ENCODE results near the gene GPC3. TPM values are rescaled to one million over a fixed set of nuclear protein-coding genes. Genes with fewer than 3 reads are reported as not detected.

GPC3 gene
- total RNA-seq, 1 experiment from 2014 or later: 233 TPM

GRCh38 chrX:133538148-133538547 is 447.2 kb downstream of the GPC3 start:
- Histone ChIP-seq H3K9me3 (no peaks in the 10 kb centered on the region), H3K36me3 (ENCODE audit: control insufficient read depth, insufficient read depth, low read length) (peaks cover 1% of the 10 kb centered on the region), H3K27me3 (replicated peaks; ENCODE audit: control insufficient read depth, insufficient read depth, low read length) (no peaks in the 10 kb centered on the region), H3K4me3 (ENCODE audit: low read depth, low read length) (no peak overlapping the region), H3K4me1 (no peaks in the 10 kb centered on the region)
- ChIA-PET POLR2A (no interaction called here), CTCF (no interaction called here)
- no TSS peak for BruUV-seq (replicated peaks)
- Mint-ChIP-seq H3K27ac (ENCODE audit: unreplicated experiment) (no peak overlapping the region), H3K4me3 (ENCODE audit: unreplicated experiment) (no peak overlapping the region), H3K36me3 (ENCODE audit: insufficient read depth, unreplicated experiment) (peaks cover 18% of the 10 kb centered on the region), H3K4me1 (ENCODE audit: low read depth, unreplicated experiment) (no peaks in the 10 kb centered on the region), H3K9me3 (ENCODE audit: unreplicated experiment) (no peaks in the 10 kb centered on the region), H3K27me3 (ENCODE audit: insufficient read depth, unreplicated experiment) (no peaks in the 10 kb centered on the region)
- no peak for TF ChIP-seq CTCF (IDR thresholded peaks at IDR 0.05; ENCODE audit: insufficient read depth in 1 of 2, low read depth in 1 of 2, low read length in 1 of 2, severe bottlenecking in 1 of 2, unreplicated experiment in 1 of 2)
- DNase-seq: no peak
- intact Hi-C loops (cut with micrococcal nuclease; ENCODE audit: unreplicated experiment): no loop called here

GRCh38 chrX:133537142-133537541 is 448.3 kb downstream of the GPC3 start:
- intact Hi-C loops (cut with micrococcal nuclease; ENCODE audit: unreplicated experiment): no loop called here
- ChIA-PET CTCF (no interaction called here), POLR2A (no interaction called here)
- H3K4me1 ChIP-seq: no peaks in the 10 kb centered on the region
- Mint-ChIP-seq H3K36me3 (ENCODE audit: insufficient read depth, unreplicated experiment) (peaks cover 21% of the 10 kb centered on the region), H3K9me3 (ENCODE audit: unreplicated experiment) (no peaks in the 10 kb centered on the region), H3K27ac (ENCODE audit: unreplicated experiment) (no peak overlapping the region), H3K27me3 (ENCODE audit: insufficient read depth, unreplicated experiment) (no peaks in the 10 kb centered on the region), H3K4me1 (ENCODE audit: low read depth, unreplicated experiment) (no peaks in the 10 kb centered on the region), H3K4me3 (ENCODE audit: unreplicated experiment) (no peak overlapping the region)
- H3K9me3 ChIP-seq: no peaks in the 10 kb centered on the region
- BruUV-seq (replicated peaks): no TSS peak
- DNase-seq: no peak
- H3K36me3 ChIP-seq (ENCODE audit: control insufficient read depth, insufficient read depth, low read length): peaks cover 1% of the 10 kb centered on the region
- no peaks in the 10 kb centered on the region for H3K27me3 ChIP-seq (replicated peaks; ENCODE audit: control insufficient read depth, insufficient read depth, low read length)
- TF ChIP-seq CTCF (IDR thresholded peaks at IDR 0.05; ENCODE audit: insufficient read depth in 1 of 2, low read depth in 1 of 2, low read length in 1 of 2, severe bottlenecking in 1 of 2, unreplicated experiment in 1 of 2): no peak
- H3K4me3 ChIP-seq (ENCODE audit: low read depth, low read length): no peak overlapping the region

GRCh38 chrX:133535066-133535465 is 450.3 kb downstream of the GPC3 start:
- no peak for DNase-seq
- no peak for TF ChIP-seq CTCF (IDR thresholded peaks at IDR 0.05; ENCODE audit: insufficient read depth in 1 of 2, low read depth in 1 of 2, low read length in 1 of 2, severe bottlenecking in 1 of 2, unreplicated experiment in 1 of 2)
- intact Hi-C loops (cut with micrococcal nuclease; ENCODE audit: unreplicated experiment): no loop called here
- no peak overlapping the region for H3K4me3 Mint-ChIP-seq (ENCODE audit: unreplicated experiment)
- Histone ChIP-seq H3K4me1 (no peaks in the 10 kb centered on the region), H3K27me3 (replicated peaks; ENCODE audit: control insufficient read depth, insufficient read depth, low read length) (no peaks in the 10 kb centered on the region), H3K4me3 (ENCODE audit: low read depth, low read length) (no peak overlapping the region), H3K9me3 (no peaks in the 10 kb centered on the region), H3K36me3 (ENCODE audit: control insufficient read depth, insufficient read depth, low read length) (peaks cover 1% of the 10 kb centered on the region)
- H3K9me3 Mint-ChIP-seq (ENCODE audit: unreplicated experiment): no peaks in the 10 kb centered on the region
- H3K27me3 Mint-ChIP-seq (ENCODE audit: insufficient read depth, unreplicated experiment): no peaks in the 10 kb centered on the region
- BruUV-seq (replicated peaks): no TSS peak
- ChIA-PET CTCF (no interaction called here), POLR2A (no interaction called here)
- no peak overlapping the region for H3K27ac Mint-ChIP-seq (ENCODE audit: unreplicated experiment)
- no peaks in the 10 kb centered on the region for H3K4me1 Mint-ChIP-seq (ENCODE audit: low read depth, unreplicated experiment)
- H3K36me3 Mint-ChIP-seq (ENCODE audit: insufficient read depth, unreplicated experiment): peaks cover 16% of the 10 kb centered on the region
